ENCODE data around the gene JMJD4.
"Not testable (repeated sequence)": the region's sequence is repeated elsewhere in the genome, so short reads cannot be mapped to it uniquely, and the experiment has no call there.

Gene JMJD4

GRCh38 chr1:227701631-227702030 lies 33.5 kb downstream of the JMJD4 start:
- not testable (repeated sequence) for DNase-seq

GRCh38 chr1:227697321-227697864 lies 37.7 kb downstream of the JMJD4 start:
- DNase-seq, result no peak

- DNase-seq, result no peak
These were observed 49.3 kb downstream of the JMJD4 start for GRCh38 chr1:227685807-227686206.
